Stimulated activated naive CD4-positive, alpha-beta T cell treated with Interleukin-2 at 50 U/mL for 16 hours (primary cell): ENCODE measurements around the gene NAPEPLD.
"Not testable (repeated sequence)": the region's sequence is repeated elsewhere in the genome, so short reads cannot be mapped to it uniquely, and the experiment has no call there.

Source experiments
- DNase-seq: peaks from one replicate; lab custom pipeline; 2025; lab: John Stamatoyannopoulos, UW

NAPEPLD gene

DNA sequence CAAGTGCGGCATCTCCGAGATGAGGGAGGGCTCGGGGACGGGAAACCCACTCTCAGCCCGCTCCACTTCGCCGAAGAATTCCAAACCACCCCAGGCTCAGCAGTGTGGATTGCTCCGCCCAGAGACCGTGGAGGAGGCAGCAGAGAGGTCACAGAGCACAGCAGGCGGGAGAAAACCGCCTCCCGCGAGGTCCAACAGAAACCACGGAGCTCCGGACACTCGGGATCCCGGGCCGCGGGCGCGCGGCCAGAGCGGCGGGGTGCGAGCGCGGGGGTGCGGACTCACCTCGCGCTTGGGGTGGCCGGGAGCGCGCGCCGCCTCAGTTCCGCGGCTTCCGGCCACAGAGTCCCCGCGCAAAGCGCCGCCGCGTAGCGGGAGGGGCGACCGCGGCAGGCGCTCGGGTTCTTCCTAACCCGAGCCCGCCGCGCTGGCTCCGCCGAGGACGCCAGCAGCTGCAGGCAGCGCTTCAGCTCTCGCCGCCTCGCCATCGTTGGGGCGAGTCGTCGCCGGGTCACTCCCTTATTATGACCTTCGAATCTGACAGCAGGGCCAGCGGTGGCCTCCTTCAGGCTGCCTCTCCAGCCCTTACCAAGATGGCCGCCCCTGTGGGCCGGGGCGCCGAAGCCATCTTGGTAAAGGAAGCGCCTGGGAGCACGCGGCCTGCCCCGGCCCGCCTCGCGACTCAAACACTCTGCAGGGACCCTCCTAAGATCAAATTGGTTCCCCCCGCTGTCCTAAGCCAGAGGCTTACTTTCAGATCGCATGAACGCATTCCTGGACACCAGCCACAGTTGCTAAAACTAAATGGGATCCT lies at the start of gene NAPEPLD:
NAPEPLD (minus strand) TSS at position 106 of the 814 bp plus-strand sequence. CDS start 20,323 bp downstream, outside the sequence.
- peak; percentile 65 for DNase-seq

DNA sequence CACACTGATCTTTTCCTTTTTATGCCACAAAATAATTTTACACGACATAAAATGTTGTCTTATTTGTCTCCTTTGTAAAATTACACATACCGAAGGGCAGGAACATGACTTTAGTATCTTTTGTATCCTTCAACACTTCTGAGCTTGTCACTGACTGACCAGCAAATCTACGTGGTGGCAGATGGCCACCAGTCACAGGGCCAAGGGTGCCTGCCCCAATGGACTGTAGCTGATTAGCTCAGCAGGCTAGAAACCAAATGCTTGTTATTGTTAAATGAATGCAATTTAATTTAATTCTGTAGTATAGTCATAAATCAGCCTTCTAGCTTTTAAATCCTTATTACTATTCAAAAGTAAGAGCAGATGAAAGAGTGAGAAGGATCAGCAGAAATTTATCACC lies 49.2 kb upstream of the NAPEPLD start:
- not testable (repeated sequence) for DNase-seq

DNA sequence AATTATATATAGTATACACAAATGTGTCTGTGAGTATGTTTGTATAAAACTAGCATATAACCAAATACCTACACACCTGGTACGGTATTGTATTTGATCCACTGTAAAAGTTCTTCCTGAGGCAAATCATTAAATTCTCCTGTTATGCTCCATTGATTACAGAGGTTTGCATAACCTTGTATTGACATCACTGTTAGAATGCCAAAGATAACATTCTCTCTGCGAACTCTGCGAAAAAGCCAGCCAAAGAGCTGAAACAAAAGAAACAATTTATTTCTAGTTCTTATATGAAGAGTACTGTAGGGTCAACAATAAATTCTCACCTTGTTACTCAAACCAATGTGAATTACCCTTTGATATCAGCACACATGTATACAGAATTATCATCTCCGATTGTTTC lies 46.5 kb upstream of the NAPEPLD start:
- DNase-seq = not testable (repeated sequence)

DNA sequence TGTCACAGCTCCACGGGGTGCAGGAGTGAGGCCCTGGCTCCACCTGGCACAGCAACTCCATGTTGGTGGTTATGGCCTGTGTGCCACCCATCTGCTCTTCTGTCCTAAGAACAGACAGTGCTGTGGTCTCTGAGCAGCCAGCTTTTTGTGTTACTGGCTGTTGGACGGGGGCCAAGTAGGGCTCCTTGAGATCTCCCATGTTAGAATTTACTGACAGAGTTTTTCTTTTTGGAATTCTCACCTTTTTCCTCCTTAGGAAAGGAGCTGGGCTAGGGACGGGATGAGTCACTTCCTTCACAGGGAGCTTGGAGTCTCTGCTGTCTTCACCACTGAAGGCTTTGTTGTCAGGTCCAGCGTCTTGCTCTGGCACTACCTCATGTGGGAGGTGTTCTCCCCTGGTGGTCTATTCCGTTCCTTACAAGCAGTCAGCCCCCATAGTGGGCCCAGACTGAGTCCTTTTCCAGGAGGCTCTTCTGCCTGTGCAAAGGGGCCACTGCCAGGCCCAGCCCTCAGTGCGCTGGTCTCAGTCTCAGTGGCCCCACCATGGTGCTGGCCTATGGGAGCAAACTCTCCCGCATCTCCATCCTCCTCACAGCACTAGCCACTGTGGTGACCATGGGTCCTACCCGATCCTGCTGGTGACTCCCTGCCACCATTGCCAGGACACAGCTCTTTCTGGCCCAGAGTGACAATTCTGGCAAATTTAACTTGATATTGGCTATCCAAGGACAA lies 23.7 kb upstream of the NAPEPLD start:
- not testable (repeated sequence) for DNase-seq

DNA sequence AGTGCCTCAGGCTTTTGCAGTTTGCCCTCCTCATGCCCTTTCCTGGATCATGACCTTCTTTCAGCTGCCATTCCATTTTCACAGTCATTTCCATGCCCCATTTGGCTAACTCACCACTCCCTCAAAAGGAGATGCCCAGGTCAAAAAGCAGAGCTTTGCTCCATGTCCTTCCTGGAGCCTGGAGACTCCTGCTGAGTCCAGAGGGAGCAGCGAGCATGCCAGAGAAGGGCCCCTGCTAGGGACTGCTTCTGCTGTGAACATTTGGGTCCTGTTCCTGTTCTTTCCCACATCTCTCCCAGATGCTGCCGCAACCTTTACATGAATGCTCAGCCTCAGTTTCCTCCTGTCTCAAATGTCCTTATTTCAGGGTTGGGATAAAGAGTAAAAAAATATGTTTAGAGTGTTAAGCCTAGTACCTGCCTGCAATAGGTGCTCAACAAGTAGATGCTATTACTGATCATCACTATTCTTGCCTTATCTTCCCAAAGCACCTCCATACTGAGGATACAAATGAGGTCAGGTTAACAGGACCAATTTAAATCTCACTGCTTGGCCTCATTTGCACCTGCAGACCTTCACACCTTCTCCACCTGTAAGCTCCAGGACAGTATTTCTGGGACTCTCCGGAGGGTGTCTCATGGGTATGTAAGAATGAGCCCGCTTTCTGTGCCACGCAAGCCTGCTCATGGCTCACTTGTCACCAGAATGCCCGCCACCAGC lies 23.0 kb upstream of the NAPEPLD start:
- not testable (repeated sequence) for DNase-seq

DNA sequence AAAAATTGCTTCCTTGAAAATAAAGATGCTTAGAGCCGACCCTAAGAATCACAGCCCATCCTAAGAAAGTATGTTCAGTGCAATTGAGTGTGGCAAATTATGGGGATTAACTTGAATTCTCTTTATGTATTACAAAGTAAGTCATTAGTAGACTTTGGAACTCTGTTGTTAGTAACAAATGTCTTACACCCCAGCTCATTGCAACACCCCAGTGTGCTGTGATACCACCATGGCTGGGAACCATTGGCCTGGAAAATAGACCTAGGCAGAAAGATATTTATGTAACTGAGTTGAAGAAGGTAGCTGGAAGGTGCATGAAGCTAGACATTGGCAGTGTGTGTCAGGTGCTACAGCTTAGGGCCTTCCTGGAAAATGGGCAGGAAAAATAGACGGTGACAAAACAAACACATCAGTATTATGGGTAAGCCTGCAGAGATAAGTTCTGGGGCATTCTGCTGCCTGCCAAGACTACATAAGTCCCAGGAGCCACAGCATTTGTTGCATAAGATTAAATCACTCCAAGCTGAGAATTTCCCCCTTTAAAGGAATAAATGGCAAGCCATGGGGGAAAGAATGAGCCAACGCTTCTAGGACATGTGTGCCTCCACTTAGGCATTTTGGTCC lies 18.1 kb upstream of the NAPEPLD start:
- not testable (repeated sequence) for DNase-seq

DNA sequence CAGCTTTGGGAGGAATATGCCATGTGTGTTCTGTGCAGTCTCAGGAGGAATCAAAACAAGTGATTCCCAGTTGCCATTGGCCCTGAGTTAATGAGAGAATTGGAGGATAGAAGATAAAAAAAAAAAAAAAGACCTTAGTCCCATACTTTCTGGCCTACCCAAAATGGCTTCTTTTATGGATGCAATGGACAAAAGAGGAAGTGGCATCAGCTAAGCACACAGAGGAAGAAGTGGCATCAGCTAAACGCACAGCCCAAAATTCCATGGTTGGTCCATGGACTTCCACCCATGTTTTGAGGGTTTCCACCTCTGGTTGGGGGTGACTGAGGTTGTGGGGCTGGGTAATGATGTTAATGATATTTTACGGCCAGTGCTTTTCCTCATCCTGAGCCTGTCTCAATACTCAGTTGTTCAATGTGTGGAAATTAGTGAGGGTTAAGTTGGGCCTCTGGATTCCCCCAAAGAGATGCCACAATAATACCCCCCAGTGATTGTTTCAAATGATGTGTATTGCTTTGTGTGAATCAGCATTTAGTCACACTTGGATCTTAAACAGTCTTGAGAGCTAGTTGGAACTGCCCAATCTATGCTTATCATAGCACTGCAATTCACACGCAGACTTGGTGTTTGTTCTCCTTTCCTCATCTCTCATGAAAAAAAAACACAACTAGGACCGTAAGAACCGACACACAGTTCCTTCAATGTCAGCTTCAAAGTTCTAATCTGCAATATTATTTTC lies 14.4 kb upstream of the NAPEPLD start:
- not testable (repeated sequence) for DNase-seq

DNA sequence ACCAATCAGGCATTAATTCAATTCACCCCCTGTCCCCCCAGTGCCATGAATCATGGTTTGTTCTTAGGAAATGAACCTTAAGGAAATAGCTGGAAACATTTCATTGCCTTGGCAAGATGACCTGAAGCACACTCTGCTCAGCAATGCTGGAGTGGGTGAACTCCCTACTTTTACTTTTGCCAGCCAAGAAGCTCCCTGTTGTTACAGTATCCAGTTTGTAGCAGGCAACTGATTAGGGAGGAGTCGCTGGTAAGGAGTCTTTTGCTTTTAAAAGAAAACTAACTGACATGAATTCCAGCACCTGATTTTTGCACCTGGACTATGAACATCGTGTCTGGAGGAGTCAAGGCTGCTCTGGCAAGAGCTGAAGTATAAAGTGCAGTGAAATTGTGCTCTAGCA lies 13.7 kb upstream of the NAPEPLD start:
- not testable (repeated sequence) for DNase-seq

DNA sequence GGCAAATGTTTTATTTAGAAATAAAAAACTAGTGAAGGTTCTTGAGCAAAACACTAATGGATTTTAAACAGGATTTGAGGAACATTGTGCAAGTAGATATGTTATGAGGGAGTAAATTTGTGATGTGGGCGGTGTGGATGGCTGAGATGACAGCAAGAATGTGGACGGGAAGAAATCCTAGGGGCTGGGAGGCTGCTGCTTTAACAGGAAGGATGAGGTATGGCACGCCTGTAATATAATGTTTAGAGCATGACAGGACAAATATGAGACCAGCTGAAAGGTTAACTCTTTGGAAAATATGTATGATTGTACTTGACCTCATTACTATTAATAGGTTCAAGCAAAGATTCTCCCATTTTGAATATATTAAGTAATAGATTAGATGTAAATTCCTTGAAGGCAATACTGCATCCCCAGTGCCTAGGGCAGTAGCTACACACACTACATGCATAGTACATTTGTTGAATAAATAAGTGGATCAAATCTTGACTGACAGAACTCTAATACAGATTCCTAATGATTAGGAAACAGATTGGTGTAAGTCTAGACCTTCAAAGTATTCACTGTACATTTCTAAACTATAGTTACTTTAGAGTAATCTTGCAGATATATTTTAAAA lies 13.2 kb upstream of the NAPEPLD start:
- not testable (repeated sequence) for DNase-seq

DNA sequence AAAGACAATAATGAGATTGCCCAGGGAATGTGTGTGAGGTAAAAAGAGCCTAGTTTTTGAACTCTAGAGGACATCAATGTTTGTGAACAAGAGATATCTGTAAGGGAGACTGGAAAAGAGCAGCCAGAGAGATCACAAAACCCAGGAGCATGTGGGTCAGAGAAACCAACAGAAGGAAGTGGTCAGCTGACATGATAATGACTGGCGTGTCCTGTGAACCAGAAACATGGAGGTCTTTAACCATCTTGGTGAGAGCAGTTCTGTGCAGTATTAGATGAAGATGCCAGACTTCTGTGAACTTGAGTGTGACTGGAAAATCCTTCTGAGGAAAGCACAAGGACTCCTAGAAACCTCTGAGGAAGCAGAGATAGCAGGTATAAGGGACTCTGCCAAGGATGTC lies 10.2 kb upstream of the NAPEPLD start:
- not testable (repeated sequence) for DNase-seq

DNA sequence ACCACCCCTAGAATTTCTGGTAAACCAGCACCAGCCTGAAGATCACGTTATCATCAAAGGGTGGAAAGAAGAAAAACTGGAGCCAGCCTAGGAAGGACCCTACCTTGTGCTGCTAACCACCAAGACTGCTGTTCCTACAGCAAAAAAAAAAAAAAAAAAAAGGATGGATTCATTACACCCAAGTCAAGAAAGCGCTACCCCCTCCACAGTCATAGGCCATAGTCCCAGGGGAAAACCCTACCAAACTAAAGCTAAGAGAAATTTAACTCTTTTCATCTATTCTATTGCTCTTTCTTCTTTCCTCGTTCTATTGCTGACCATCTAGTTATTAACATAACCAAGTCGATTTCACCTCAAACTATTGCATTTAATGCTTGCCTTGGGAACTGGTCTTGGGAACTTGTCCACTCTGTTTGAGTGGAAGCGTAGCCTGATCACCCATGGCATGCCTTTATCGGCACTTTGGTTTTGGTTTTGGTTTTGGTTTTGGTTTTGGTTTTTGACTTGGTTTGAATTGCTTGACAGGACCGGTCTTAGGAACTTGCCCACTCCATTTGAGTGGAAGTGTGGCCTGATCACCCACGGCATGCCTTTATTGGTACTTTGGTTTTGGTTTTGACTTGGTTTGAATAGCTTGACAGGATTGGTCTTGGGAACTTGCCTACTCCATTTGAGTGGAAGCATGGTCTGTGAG lies 6.6 kb upstream of the NAPEPLD start:
- not testable (repeated sequence) for DNase-seq

DNA sequence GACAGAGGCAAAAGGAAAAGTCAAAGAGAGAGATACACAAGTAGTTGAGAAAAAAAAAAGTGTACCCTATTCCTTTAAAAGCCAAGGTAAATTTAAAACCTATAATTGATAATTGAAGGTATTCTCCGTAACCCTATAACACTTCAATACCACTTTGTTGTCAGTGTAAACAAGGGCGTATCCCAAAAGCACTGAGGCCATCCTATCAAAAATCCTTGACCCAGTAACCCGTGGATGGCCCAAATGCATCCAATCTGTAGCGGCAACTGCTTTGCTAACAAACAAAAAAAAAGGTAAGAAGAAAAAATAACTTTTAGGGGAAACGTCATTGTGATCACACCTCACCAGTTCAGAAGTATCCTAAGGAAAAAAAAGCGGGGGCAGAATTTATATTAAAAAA lies 5.1 kb upstream of the NAPEPLD start:
- no peak for DNase-seq

DNA sequence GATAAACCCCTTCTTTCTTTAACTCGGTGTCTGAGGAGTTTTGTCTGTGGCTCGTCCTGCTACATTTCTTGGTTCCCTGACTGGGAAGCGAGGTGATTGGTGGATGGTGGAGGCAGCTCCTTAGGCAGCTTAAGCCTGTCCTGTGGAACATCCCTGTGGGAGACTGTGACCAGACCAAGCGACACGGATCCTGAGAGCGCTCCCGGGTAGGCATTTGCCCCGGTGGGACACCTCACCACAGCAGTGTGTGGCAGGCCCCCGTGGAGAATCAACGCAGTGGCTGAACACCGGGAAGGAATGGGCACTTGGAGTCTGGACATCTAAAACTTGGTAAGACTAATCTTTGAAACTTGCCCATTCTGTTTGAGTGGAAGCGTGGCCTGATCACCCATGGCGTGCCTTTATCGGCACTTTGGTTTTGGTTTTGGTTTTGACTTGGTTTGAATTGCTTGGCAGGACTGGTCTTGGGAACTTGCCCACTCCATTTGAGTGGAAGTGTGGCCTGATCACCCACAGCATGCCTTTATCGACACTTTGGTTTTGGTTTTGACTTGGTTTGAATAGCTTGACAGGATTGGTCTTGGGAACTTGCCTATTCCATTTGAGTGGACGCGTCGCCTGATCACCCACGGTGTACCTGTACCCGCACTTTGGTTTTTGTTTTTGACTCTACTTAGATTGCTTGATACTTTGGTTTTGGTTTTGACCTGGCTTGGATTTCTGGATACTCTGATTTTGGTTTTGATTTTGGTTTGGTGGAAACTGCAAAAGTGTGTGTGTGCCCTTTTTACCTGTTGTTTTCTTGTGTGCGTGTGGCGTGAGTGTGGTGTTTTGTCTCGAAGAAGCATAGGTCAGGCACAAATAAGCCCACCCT lies 4.1 kb upstream of the NAPEPLD start:
- DNase-seq = not testable (repeated sequence)

DNA sequence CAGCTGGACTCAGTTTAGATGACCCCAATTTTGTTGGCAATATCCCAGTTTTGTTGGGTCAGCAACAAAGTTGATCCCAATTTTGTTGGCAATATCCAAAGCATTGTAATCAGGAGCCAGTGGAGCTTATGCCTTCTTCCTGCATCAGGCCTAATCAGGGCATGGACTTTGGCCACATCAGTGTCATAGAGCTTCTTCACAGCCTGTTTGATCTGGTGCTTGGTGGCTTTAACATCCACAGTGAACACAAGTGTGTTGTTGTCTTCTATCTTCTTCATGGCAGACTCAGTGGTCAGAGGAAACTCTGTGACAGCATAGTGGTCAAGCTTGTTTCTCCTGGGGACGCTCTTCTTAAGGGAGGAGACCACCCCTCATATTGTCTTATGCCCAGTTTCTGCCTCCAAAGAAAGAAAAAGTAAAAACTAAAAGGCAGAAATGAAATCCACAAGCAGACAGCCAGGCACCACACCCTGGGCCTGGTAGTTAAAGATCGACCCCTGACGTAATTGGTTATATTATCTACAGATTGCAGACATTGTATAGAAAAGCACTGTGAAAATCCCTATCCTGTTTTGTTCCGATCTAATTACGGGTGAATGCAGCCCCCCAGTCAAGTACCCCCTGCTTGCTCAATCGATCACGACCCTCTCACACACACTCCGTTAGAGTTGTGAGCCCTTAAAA lies 3.2 kb upstream of the NAPEPLD start:
- DNase-seq = not testable (repeated sequence)

DNA sequence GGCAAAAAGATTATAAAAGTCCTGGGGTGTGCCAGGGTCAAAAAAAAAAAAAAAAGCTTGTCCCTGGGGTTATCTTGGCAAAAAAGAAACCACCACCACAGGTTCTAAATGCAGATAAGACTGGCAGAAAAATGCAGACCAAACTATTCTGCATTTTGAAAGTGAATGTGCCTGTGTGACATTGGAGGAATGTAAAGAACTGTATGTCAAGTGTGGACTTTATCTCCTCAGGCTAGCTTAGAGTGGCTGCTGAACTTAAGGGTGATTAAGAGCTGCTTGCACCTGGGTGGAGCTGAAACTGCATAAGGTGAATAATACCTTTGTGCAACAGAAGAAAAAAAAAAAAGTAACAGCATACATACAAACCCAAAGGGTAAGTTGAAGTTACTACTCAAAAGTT lies 1.3 kb upstream of the NAPEPLD start:
- DNase-seq = no peak

DNA sequence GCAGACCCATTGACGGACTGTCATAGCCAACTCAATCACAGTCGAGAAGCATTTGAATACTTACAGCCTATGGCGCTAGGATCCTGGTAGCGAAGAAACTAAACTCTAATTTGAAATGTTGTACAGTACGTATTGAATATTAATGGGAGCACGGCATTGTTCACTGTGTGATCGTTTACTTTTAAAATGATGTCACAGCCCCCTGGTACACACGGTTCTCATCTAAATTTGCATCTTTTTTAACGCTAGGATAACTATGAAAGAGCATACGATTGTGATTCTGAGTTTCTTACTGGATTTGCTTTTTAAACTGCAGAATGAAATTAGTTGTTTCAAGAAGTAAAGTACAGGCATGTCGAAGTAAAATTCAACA lies 895 bp upstream of the NAPEPLD start:
- DNase-seq = no peak

DNA sequence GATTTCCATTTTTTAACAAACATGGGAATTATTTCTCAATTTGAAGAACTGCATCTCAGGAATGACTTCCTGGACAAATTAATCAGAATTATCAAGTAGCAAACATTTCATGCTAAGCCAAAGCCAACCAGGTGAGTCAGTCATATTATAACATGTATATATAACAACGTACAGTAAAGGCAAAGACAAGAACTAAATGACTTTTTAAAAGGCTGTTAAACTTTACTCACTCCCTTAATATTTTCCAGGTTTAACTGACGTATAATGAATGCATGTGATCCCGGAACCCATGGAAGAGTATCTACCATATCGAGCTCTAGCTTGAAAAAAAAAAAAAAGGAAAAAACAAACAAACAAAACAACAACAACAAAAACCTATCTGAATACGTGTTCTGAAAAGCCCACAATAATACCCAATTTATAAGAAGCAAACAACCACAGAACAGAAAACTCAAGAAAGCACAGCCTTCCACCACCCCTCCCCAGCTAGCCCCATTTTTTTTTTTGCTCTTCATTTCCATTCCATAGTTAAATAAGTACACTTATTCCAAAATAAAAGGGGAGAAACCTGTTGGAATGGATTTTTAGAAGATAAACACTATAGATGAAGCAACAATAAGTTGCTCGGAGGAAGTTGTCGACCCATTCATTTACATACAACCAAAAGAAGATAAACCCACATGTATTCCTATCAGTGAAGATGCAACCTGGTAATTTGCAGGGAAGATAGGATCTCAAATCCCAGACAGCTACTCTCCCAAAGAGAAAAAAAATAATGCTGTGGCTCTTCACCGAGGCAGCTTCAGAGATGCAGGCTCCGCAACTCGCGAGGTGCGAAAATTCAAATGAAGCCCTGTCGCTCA lies 537 bp downstream of the NAPEPLD start:
- DNase-seq = no peak

DNA sequence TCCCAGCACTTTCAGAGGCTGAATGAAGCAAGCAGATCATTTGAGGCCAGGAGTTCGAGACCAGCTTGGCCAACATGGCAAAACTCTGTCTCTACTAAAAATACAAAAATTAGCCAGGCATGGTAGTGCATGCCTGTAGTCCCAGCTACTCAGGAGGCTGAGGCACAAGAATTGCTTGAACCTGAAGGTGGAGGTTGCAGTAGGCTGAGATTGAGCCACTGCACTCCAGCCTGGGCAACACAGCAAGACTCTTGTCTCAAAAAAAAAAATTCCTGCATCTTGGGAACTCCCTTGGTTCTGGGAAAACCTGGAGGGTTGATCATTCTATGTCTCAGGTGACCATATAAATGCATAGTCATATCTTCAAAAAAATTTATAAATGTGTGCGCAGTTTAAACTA lies 4.1 kb downstream of the NAPEPLD start:
- DNase-seq = not testable (repeated sequence)
